Stomach (tissue), 4 donors: ENCODE results near the gene VIL1.

Source experiments
- CTCF ChIP-seq, 7 experiments: fragments of 450-650 bp in 4 of 7; fragments of 200-600 bp in 3 of 7; sonication (generic) in 3 of 7; IDR thresholded peaks; one replicate each; pipeline ENCODE4 v1.5.1; 2016 to 2019; ENCODE audit warnings: antibody characterized with exemption in 7 of 7, control low read depth in 2 of 7, mild to moderate bottlenecking in 1 of 7
- EP300 ChIP-seq: sonication (generic); formaldehyde crosslinking; IDR thresholded peaks from one replicate; pipeline ENCODE4 v1.6.1; 2017; ENCODE audit warnings: antibody characterized with exemption
- POLR2A ChIP-seq, 4 donors: fragments of 450-650 bp; IDR thresholded peaks; one replicate each; pipeline ENCODE4 v1.6.1; 2016; ENCODE audit warnings: antibody characterized with exemption in 4 of 4, control low read depth in 2 of 4, mild to moderate bottlenecking in 1 of 4, moderate library complexity in 1 of 4
- POLR2AphosphoS5 ChIP-seq, 3 donors: sonication (generic); formaldehyde crosslinking; IDR thresholded peaks; one replicate each; pipeline ENCODE4 v1.6.1; 2016; ENCODE audit warnings: antibody characterized with exemption in 3 of 3

- TF ChIP-seq CTCF (IDR thresholded peaks at IDR 0.05) (no peak), POLR2AphosphoS5 (IDR thresholded peaks at IDR 0.05) (no peak), EP300 (no peak), POLR2A (IDR thresholded peaks at IDR 0.05) (no peak)
These were observed 53.1 kb downstream of the VIL1 start for GRCh38 chr2:218471982-218472381.
